T-helper 17 cell (primary cell): ENCODE results near the gene PIK3C3. TPM values are rescaled to one million over a fixed set of nuclear protein-coding genes. Genes with fewer than 3 reads are reported as not detected.

ENCODE experiments used
- ATAC-seq: fragments of 150-1000 bp; cut with Tn5 transposase; 2 replicates; pipeline ENCODE4 v1.10.0; 2021; ENCODE audit warnings: mild to moderate bottlenecking, moderate library complexity
- DNase-seq, 3 donors: peaks; one replicate each; pipeline versions ENCODE4 v3.0.0 to v3.0.0-alpha.2; 2020 to 2021
- H3K9me3 ChIP-seq: one replicate; pipeline ENCODE4 v1.7.0; 2013; ENCODE audit warnings: low read length, mild to moderate bottlenecking; ENCODE audit not compliant: control insufficient read depth, poor library complexity, severe bottlenecking
- H3K27ac Mint-ChIP-seq: one replicate; pipeline ENCODE4 v1.8.0; 2022; ENCODE audit warnings: mild to moderate bottlenecking, moderate library complexity, mixed read lengths
- H3K27me3 Mint-ChIP-seq: one replicate; pipeline ENCODE4 v1.8.0; 2022; ENCODE audit warnings: mixed read lengths
- H3K36me3 Mint-ChIP-seq: one replicate; pipeline ENCODE4 v1.8.0; 2022; ENCODE audit warnings: low read depth, mixed read lengths
- H3K4me1 Mint-ChIP-seq: one replicate; pipeline ENCODE4 v1.8.0; 2022; ENCODE audit warnings: mild to moderate bottlenecking, mixed read lengths
- H3K4me3 Mint-ChIP-seq: one replicate; pipeline ENCODE4 v1.8.0; 2022; ENCODE audit warnings: mild to moderate bottlenecking, moderate library complexity, mixed read lengths
- total RNA-seq, 4 donors: library from RNA in 2 of 4; stranded (reverse) in 2 of 4; gene quantifications; one replicate each; pipeline ENCODE4 v1.2.3 and lab custom pipeline; 2022 to 2026

PIK3C3 gene
- total RNA-seq, 2 donors from 2014 or later = 53.2 to 57.4 TPM

DNA sequence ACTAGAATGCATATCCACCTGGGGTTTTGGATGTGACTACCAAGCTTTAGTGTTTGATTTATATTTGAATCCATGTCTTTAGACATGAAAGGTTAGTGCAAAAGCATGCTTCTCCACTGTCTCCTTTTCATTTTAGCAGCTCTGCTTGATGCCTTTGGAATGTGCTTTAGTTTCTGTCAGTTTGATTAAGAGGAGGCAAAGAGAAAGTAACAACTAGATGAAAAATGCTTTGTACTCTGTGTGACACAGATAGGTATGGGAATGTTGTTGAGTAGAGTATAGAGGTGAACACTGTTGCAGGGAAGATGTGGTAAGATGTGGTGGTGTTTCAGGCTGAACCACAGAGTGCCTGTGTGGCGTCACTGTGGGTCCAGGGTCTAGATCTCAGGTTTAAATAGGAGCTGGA is 19.8 kb downstream of the PIK3C3 start:
- Mint-ChIP-seq H3K4me3 (peak overlapping the region; percentile 55), H3K27ac (peak overlapping the region; percentile 37), H3K36me3 (peaks cover 6% of the 10 kb centered on the region), H3K27me3 (no peaks in the 10 kb centered on the region), H3K4me1 (peaks cover 26% of the 10 kb centered on the region)
- DNase-seq = no peak
- peak; percentile 54 for ATAC-seq
- H3K9me3 ChIP-seq = no peaks in the 10 kb centered on the region

DNA sequence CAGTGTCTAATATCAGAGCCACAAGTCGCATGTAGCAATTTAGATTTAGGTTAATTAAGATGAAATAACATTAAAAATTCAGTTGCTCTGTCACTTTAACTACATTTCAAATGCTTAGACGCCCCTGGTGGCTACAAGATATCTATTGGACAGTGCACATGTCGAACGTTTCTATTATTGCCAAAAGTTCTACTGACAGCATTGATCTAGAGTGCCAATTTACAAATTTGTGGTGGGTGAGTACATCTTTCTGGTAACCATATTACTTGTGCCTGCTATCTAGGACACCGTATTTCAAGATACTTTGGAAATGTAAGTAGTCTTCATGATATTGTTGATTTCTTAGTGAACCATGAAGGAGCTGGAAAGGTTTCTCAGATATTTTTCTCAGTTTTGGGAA is 20.2 kb downstream of the PIK3C3 start:
- DNase-seq (no peak), ATAC-seq (no peak)
- H3K4me1 Mint-ChIP-seq = peaks cover 24% of the 10 kb centered on the region
- H3K9me3 ChIP-seq = no peaks in the 10 kb centered on the region
- H3K36me3 Mint-ChIP-seq = peaks cover 5% of the 10 kb centered on the region
- no peaks in the 10 kb centered on the region for H3K27me3 Mint-ChIP-seq
- H3K27ac Mint-ChIP-seq = peak overlapping the region; percentile 37
- H3K4me3 Mint-ChIP-seq = no peak overlapping the region

DNA sequence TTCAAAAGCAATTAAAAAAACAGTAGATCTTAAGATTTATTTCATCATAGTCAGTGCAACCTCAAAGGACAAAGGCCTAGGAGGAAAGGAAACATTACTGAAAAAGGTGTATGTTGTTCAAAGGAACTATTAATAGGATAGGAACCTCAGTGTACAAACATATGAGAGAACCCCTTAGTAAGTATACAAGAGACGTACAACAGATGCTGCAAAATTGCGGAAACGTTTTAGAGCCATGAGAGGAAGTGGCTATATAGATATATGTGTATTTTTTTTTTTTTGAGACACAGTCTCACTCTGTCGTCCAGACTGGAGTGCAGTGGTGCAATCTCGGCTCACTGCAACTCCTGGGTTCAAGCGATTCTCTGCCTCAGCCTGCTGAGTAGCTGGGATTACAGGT is 22.2 kb downstream of the PIK3C3 start:
- ATAC-seq = no peak
- H3K27me3 Mint-ChIP-seq = no peaks in the 10 kb centered on the region

DNA sequence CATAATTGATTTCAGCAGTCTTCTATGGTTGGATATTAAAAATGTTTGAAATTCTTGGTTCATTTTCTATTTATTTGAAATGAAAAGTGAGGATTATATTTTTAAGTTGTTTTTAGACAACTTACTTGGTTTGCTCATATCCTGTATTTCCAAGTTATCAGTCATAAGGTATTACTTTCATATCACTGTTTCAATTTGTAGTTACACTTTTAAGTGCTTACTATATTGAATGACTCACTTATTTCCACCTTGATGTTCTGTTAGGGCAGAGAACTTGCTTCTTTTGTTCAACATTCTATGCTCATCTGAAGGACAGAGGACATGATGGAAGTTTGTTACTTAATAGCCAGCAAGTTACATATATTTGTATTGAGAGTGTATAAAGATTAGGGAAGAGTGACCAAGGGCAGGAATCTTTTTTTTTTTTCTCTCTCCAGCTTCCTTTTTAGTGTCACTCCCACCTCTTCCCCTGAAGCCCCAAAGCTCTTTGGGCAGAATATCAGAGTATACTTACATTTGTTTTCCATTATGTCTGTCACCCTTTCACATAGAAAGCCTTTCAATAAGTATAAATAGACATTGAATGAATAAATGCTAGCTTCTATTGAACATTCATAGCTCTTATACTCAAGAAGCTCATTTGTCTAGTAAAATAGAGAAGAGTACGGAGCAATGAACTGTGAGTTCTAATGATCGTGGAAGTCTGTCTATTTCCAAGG is 28.1 kb downstream of the PIK3C3 start:
- Mint-ChIP-seq H3K27me3 (no peaks in the 10 kb centered on the region), H3K4me3 (no peak overlapping the region), H3K4me1 (peaks cover 7% of the 10 kb centered on the region), H3K27ac (no peak overlapping the region), H3K36me3 (no peaks in the 10 kb centered on the region)
- H3K9me3 ChIP-seq = no peaks in the 10 kb centered on the region
- DNase-seq (no peak), ATAC-seq (no peak)

More for the DNA sequence above, 22.2 kb downstream of the PIK3C3 start:
- H3K4me1 Mint-ChIP-seq = peaks cover 22% of the 10 kb centered on the region
- DNase-seq = no peak
- no peak overlapping the region for H3K4me3 Mint-ChIP-seq
- H3K9me3 ChIP-seq = no peaks in the 10 kb centered on the region
- peaks cover 3% of the 10 kb centered on the region for H3K36me3 Mint-ChIP-seq
- H3K27ac Mint-ChIP-seq = no peak overlapping the region

DNA sequence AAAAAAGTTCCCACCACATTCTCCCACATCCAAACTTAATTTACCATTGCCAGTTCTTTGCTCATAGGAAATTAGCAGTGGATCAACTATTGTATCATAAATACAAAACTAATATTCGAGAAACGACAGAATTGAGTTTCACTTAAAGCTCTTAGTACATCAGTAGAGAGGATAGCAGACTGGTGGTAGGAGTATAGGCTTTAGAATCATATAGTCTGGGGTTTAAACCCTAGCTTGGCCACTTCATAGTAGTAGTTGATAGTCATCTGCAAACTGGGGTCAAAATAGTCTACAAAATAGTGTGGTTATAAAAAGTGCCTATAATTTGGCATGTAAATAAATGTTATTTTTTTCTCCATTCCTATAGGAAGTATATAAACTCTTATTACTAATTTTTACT is 30.9 kb downstream of the PIK3C3 start:
- Mint-ChIP-seq H3K27ac (no peak overlapping the region), H3K4me1 (peaks cover 7% of the 10 kb centered on the region), H3K36me3 (no peaks in the 10 kb centered on the region), H3K4me3 (no peak overlapping the region), H3K27me3 (no peaks in the 10 kb centered on the region)
- ATAC-seq (no peak), DNase-seq (no peak)
- H3K9me3 ChIP-seq = no peaks in the 10 kb centered on the region

DNA sequence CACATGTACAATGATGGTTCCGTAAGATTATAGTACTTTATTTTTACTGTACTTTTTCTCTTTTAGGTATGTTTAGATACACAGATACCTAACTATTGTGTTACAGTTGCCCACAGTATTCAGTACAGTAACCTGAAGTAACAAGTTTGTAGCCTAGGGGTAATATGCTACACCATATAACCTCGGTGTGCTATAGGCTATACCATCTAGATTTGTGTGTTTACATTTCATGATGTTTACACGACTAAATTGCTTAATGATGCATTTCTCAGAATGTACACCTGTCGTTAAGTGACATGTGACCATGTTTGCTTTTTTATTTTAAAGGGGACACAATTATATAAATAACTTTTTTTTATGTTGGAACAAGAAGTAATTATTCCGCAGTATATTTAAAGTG is 34.5 kb downstream of the PIK3C3 start:
- DNase-seq (no peak), ATAC-seq (no peak)
- Mint-ChIP-seq H3K27ac (no peak overlapping the region), H3K4me3 (no peak overlapping the region), H3K36me3 (peaks cover 3% of the 10 kb centered on the region), H3K27me3 (no peaks in the 10 kb centered on the region), H3K4me1 (peaks cover 4% of the 10 kb centered on the region)
- no peaks in the 10 kb centered on the region for H3K9me3 ChIP-seq

DNA sequence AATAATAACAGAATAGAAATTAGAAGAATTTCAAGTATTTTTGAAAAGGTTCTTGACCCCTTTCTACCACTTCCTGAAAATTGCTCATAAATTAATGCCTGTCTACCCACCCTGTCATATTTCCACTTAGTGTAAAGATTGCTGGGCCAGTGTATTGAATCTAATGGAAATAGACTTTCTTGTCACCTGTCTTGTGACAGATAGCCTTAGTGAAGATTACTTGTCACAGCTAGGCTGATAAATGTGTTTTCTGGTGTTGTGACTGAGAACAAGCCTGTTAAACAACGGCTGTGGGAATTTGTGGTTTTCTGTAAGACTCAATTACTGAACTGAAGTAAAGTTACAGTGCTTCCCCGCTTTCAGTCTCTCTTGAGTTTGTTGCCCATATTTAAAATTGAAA is 37.0 kb downstream of the PIK3C3 start:
- Mint-ChIP-seq H3K4me1 (peaks cover 3% of the 10 kb centered on the region), H3K27ac (no peak overlapping the region), H3K27me3 (no peaks in the 10 kb centered on the region), H3K4me3 (no peak overlapping the region), H3K36me3 (peaks cover 10% of the 10 kb centered on the region)
- ATAC-seq = no peak
- no peak for DNase-seq
- H3K9me3 ChIP-seq = no peaks in the 10 kb centered on the region

DNA sequence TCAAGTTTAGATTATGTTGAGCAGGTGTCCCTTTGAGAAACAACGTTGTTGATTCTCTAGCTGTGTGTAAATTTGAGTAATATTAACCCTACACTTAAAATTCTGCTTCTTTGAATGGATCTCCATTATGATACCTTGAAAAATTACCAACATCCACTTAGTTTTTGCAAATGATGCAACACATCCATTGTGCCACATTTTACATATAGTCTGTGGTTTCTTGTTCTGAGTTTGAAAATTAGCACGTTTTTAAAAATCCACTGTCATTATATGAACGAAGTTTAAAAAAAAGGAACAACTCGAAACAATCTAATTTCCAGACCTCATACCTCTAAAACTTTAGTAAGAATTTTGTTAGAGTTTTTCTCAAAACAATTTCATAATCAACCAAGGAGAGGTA is 37.7 kb downstream of the PIK3C3 start:
- H3K36me3 Mint-ChIP-seq = peaks cover 13% of the 10 kb centered on the region
- H3K27ac Mint-ChIP-seq = no peak overlapping the region

DNA sequence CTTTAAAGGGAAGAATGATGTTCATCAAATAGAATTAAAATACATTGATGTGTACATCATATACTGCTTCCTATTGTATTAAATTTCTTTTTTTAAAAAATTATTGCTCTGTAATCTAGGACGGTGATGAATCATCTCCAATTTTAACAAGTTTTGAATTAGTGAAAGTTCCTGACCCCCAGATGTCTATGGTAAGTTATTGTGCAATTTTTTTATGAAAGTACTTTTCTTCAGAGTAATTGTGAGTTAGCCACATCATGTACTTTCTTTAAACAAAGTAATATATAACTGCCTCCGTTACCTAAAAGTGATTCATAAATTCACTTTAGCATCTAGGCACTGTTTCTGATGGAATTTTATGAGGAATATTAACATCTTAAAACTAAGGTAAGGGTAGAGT is 38.1 kb downstream of the PIK3C3 start:
- H3K9me3 ChIP-seq = no peaks in the 10 kb centered on the region
- H3K36me3 Mint-ChIP-seq = peaks cover 14% of the 10 kb centered on the region
- no peak for DNase-seq

More for the DNA sequence above, 37.7 kb downstream of the PIK3C3 start:
- no peaks in the 10 kb centered on the region for H3K9me3 ChIP-seq
- Mint-ChIP-seq H3K27me3 (no peaks in the 10 kb centered on the region), H3K4me3 (no peak overlapping the region), H3K4me1 (peaks cover 4% of the 10 kb centered on the region)
- DNase-seq (no peak), ATAC-seq (no peak)

DNA sequence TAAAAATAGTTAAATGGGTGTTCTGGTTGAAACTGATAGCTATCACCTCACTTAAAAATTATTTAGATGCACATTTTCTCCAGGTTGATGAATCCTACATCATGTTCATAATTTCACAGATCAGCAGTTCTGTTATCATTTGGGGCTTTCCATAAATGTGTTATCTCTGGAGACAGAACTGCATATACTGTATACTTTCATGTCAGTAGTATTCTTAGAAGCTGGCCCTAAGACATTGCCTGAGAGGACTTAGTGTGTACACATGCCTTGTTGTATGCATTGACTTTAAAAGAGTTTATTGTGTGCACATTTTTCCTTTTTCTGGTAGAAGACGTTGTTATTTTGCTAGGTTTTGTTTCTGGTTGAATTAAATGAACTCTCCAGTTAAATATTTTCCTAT is 41.0 kb downstream of the PIK3C3 start:
- no peak for ATAC-seq
- H3K4me3 Mint-ChIP-seq = no peak overlapping the region
- no peaks in the 10 kb centered on the region for H3K27me3 Mint-ChIP-seq
- DNase-seq = no peak
- no peaks in the 10 kb centered on the region for H3K9me3 ChIP-seq
- no peak overlapping the region for H3K27ac Mint-ChIP-seq
- H3K36me3 Mint-ChIP-seq = peaks cover 22% of the 10 kb centered on the region
- peaks cover 4% of the 10 kb centered on the region for H3K4me1 Mint-ChIP-seq

More for the DNA sequence above, 38.1 kb downstream of the PIK3C3 start:
- Mint-ChIP-seq H3K4me3 (no peak overlapping the region), H3K27ac (no peak overlapping the region), H3K27me3 (no peaks in the 10 kb centered on the region), H3K4me1 (peaks cover 4% of the 10 kb centered on the region)
- ATAC-seq = no peak

DNA sequence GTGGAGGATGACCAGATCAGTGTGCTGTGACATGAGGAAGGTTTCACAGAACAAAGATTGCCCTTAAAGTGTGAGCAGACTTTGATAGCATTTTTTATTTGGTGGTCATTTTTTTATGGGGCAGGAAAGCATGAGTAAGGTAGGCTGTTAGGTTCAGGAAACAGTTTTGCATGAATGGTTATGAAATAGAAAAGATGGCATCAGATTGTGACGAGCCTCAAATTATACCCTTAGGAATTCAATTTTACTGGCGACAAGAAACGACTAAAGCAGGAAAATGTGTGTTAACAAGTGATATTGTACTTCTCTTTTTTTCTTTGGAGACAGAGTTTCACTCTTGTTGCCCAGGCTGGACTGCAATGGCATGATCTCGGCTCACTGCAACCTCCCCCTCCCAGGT is 44.7 kb downstream of the PIK3C3 start:
- no peaks in the 10 kb centered on the region for H3K9me3 ChIP-seq
- no peak for DNase-seq
- peaks cover 24% of the 10 kb centered on the region for H3K36me3 Mint-ChIP-seq
- no peaks in the 10 kb centered on the region for H3K27me3 Mint-ChIP-seq
- ATAC-seq = no peak
- no peak overlapping the region for H3K4me3 Mint-ChIP-seq
- peaks cover 10% of the 10 kb centered on the region for H3K4me1 Mint-ChIP-seq
- H3K27ac Mint-ChIP-seq = peak overlapping the region; percentile 8

DNA sequence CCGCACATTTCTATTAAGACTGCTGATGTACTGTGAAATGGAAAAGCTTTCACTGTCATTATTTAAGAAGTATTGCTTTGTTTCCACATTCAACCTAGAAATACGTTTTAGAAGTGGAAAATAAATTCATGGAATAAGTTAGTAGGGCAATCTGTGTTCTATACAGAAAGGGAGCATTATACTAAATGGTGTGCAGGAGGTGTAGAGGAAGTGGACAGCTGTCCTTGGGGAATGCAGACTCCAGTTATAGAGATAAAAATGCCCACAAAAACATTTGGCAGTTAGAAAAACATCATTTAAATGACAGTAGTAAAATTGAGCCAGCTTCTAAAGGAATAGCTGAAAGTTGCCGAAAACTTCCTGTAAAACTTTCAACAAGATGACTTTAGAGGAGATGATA is 46.8 kb downstream of the PIK3C3 start:
- Mint-ChIP-seq H3K36me3 (peaks cover 19% of the 10 kb centered on the region), H3K4me3 (no peak overlapping the region), H3K27me3 (no peaks in the 10 kb centered on the region), H3K4me1 (peaks cover 11% of the 10 kb centered on the region), H3K27ac (no peak overlapping the region)
- ATAC-seq (no peak), DNase-seq (no peak)
- no peaks in the 10 kb centered on the region for H3K9me3 ChIP-seq

DNA sequence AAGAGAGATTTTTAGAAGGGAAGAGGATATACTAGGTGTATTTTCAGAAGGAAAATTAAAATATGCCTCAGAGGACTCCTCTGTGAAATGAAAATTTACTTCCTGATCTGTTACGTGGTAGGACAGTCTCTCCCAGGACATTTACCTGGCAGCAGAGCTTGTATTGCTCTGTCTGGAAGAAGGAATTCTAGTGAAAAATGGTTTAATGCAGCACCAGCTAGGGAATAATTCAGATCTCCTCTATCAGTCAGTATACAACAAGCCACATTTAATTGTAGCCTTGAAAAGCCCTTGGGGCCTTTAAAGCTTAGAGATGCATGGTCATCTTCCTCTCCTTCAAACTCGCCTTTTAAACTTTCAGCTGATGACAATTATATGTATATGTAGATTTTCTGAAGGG is 49.6 kb downstream of the PIK3C3 start:
- H3K9me3 ChIP-seq = no peaks in the 10 kb centered on the region
- Mint-ChIP-seq H3K4me1 (peaks cover 12% of the 10 kb centered on the region), H3K4me3 (no peak overlapping the region), H3K27ac (no peak overlapping the region), H3K27me3 (no peaks in the 10 kb centered on the region), H3K36me3 (peaks cover 15% of the 10 kb centered on the region)
- ATAC-seq (no peak), DNase-seq (no peak)

DNA sequence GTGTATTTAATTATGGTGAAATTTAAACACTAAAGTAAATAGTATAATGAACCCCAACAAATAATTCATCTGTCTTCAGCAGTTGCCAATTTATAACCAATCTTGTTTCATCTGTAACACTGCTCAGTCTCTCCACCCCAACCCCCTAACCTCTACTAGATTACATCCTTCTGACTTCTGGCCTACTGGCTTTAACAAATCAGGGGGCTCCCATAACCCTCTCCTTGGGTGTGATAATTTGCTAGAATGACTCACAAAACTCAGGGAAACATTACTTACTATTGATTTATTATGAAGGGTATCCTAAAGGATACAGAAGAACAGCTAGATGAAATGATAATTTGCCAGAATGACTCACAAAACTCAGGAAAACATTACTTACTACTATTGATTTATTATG is 50.7 kb downstream of the PIK3C3 start:
- Mint-ChIP-seq H3K27ac (no peak overlapping the region), H3K4me1 (peaks cover 14% of the 10 kb centered on the region), H3K27me3 (no peaks in the 10 kb centered on the region), H3K36me3 (peaks cover 8% of the 10 kb centered on the region), H3K4me3 (no peak overlapping the region)
- DNase-seq (no peak), ATAC-seq (no peak)
- no peaks in the 10 kb centered on the region for H3K9me3 ChIP-seq
